Measurements from ENCODE around the gene WIPF1.

WIPF1 gene

GRCh38 chr2:174621323-174621722, 23.7 kb upstream of the WIPF1 start:
- DNase-seq, result no peak

GRCh38 chr2:174618179-174618578, 20.6 kb upstream of the WIPF1 start:
- no peak for DNase-seq

GRCh38 chr2:174617718-174618117, 20.1 kb upstream of the WIPF1 start:
- DNase-seq, result no peak

- no peak for DNase-seq
Measured at GRCh38 chr2:174617120-174617519, 19.5 kb upstream of the WIPF1 start.

GRCh38 chr2:174615871-174616436, 18.4 kb upstream of the WIPF1 start:
- DNase-seq, result no peak

- no peak for DNase-seq
Measured at GRCh38 chr2:174614261-174614660, 16.7 kb upstream of the WIPF1 start.

GRCh38 chr2:174613531-174613930, 15.9 kb upstream of the WIPF1 start:
- DNase-seq, result no peak

GRCh38 chr2:174612970-174613369, 15.4 kb upstream of the WIPF1 start:
- no peak for DNase-seq

GRCh38 chr2:174611854-174612253, 14.2 kb upstream of the WIPF1 start:
- no peak for DNase-seq

GRCh38 chr2:174611006-174611405, 13.4 kb upstream of the WIPF1 start:
- DNase-seq, result no peak

- no peak for DNase-seq
Measured at GRCh38 chr2:174610243-174610995, 12.8 kb upstream of the WIPF1 start.

GRCh38 chr2:174609261-174609660, 11.7 kb upstream of the WIPF1 start:
- DNase-seq, result no peak

GRCh38 chr2:174608866-174609214, 11.2 kb upstream of the WIPF1 start:
- DNase-seq, result no peak

GRCh38 chr2:174607989-174608865, 10.6 kb upstream of the WIPF1 start:
- no peak for DNase-seq

GRCh38 chr2:174607584-174607983, 10.0 kb upstream of the WIPF1 start:
- no peak for DNase-seq

GRCh38 chr2:174606336-174606735, 8.7 kb upstream of the WIPF1 start:
- DNase-seq, result no peak

- DNase-seq, result no peak
Measured at GRCh38 chr2:174605687-174606086, 8.1 kb upstream of the WIPF1 start.

GRCh38 chr2:174603280-174603679, 5.7 kb upstream of the WIPF1 start:
- peak; percentile 36 for DNase-seq

GRCh38 chr2:174602745-174603144, 5.1 kb upstream of the WIPF1 start:
- no peak for DNase-seq

GRCh38 chr2:174600349-174600748, 2.7 kb upstream of the WIPF1 start:
- DNase-seq, result no peak

- DNase-seq, result no peak
Measured at GRCh38 chr2:174599310-174599921, 1.8 kb upstream of the WIPF1 start.

GRCh38 chr2:174597009-174597344, 627 bp downstream of the WIPF1 start:
- DNase-seq, result no peak

- no peak for DNase-seq
Measured at GRCh38 chr2:174595891-174596397, 1.7 kb downstream of the WIPF1 start.

Measured in NCI-H748 treated with DMSO at 0.1 percent for 48 hours (cell line).